ENCODE data around the gene ASTN1.

Gene ASTN1

DNA sequence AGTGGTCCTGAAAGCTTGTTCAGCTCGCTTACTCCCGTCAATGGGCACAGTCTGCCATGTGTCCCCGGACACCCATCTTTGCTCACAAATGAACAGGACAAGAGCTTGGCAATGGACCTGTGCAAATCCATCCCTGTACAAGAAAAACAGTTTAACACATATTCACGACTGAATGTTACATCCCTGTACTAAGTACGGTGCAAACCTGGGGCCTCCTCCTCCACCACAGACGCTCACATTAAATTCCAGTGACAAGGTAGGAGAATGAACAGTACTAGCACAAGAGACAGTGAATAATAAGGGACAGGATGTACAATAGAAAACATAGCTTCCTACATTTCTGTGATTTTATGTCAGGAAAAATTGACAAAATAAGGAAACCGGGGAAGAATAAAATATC lies 187.7 kb downstream of the ASTN1 start:
- no peaks in the 10 kb centered on the region for H3K27me3 ChIP-seq (ENCODE audit: control insufficient read depth in 5 of 5, insufficient read depth in 4 of 5, low read length in 5 of 5)
- H3K4me1 ChIP-seq (ENCODE audit: control insufficient read depth in 5 of 5, insufficient read depth in 5 of 5, low read length in 5 of 5), result no peaks in the 10 kb centered on the region
- H3K36me3 ChIP-seq (ENCODE audit: control insufficient read depth in 5 of 5, insufficient read depth in 5 of 5, low read length in 5 of 5), result no peaks in the 10 kb centered on the region
- H3K4me3 ChIP-seq (ENCODE audit: low read depth in 1 of 5, low read length in 5 of 5), result no peak overlapping the region
- H3K27ac ChIP-seq (ENCODE audit: low read depth, low read length), result no peak overlapping the region
- H3K9me3 ChIP-seq (ENCODE audit: control insufficient read depth in 5 of 5, low read length in 5 of 5), result no peaks in the 10 kb centered on the region
- H3K9ac ChIP-seq (ENCODE audit: low read length in 5 of 5), result no peak overlapping the region

DNA sequence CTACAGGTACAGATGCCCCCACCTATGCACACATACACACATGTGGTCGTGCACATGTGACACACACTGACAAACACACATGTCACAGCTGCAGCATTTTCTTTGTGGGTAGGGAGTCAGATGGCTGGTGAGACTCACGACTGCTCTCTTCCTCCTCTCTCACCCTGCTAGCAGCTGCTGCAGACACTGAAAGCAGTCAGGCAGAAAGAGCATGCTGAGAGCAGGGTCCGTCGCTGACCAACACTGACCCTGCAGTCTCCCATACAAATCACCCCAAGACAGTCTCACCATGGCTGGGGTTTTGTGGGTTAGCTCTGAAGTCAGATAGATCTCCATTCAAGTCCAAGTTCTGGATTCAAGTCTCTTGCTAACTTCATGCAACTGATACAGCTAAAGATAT lies 188.3 kb downstream of the ASTN1 start:
- Histone ChIP-seq H3K27me3 (ENCODE audit: control insufficient read depth in 5 of 5, insufficient read depth in 4 of 5, low read length in 5 of 5) (no peaks in the 10 kb centered on the region), H3K4me1 (ENCODE audit: control insufficient read depth in 5 of 5, insufficient read depth in 5 of 5, low read length in 5 of 5) (no peaks in the 10 kb centered on the region), H3K27ac (ENCODE audit: low read depth, low read length) (no peak overlapping the region), H3K9me3 (ENCODE audit: control insufficient read depth in 5 of 5, low read length in 5 of 5) (no peaks in the 10 kb centered on the region), H3K36me3 (ENCODE audit: control insufficient read depth in 5 of 5, insufficient read depth in 5 of 5, low read length in 5 of 5) (no peaks in the 10 kb centered on the region), H3K9ac (ENCODE audit: low read length in 5 of 5) (no peak overlapping the region), H3K4me3 (ENCODE audit: low read depth in 1 of 5, low read length in 5 of 5) (no peak overlapping the region)

DNA sequence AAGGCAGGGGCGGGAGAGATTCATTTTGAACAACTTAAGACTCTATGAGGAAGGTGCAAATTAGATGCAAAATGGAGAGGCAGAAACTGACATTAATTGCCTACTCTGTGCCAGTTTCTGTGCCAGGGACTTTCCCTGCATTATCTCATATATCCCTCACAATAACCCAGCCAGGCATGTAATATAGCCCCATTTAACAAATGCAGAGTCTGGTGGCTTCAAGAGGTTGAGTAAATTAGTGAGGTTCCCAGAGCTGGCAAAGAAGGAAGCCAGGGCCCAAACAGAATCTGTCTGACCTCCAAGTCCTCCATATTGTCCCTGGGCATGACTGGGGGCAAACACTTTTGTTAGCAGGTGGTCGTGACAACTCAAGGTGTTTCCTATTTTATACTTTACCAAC lies 199.8 kb downstream of the ASTN1 start:
- Histone ChIP-seq H3K9me3 (ENCODE audit: control insufficient read depth in 5 of 5, low read length in 5 of 5) (no peaks in the 10 kb centered on the region), H3K4me1 (ENCODE audit: control insufficient read depth in 5 of 5, insufficient read depth in 5 of 5, low read length in 5 of 5) (no peaks in the 10 kb centered on the region), H3K36me3 (ENCODE audit: control insufficient read depth in 5 of 5, insufficient read depth in 5 of 5, low read length in 5 of 5) (no peaks in the 10 kb centered on the region), H3K4me3 (ENCODE audit: low read depth in 1 of 5, low read length in 5 of 5) (no peak overlapping the region), H3K27ac (ENCODE audit: low read depth, low read length) (no peak overlapping the region), H3K27me3 (ENCODE audit: control insufficient read depth in 5 of 5, insufficient read depth in 4 of 5, low read length in 5 of 5) (no peaks in the 10 kb centered on the region), H3K9ac (ENCODE audit: low read length in 5 of 5) (no peak overlapping the region)

DNA sequence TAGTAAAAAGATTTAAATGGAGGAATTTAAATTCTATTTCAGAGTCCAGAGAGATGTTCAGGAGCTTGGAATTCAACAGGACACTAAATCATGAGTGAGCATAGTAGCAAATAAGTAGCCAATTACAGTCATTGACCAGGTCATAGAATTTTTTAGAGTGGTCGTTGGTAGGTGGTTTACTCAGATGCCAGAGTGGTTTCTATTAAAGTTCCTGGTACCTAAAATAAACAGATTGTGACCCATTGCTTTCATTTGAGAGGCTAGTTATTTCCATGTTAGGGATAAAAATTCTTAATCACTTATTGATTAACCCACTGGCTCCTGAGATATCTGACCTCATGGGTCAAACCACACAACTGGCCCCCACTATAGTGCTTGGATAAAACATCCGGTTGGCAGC lies 201.3 kb downstream of the ASTN1 start:
- Histone ChIP-seq H3K27me3 (ENCODE audit: control insufficient read depth in 5 of 5, insufficient read depth in 4 of 5, low read length in 5 of 5) (no peaks in the 10 kb centered on the region), H3K9ac (ENCODE audit: low read length in 5 of 5) (no peak overlapping the region), H3K36me3 (ENCODE audit: control insufficient read depth in 5 of 5, insufficient read depth in 5 of 5, low read length in 5 of 5) (no peaks in the 10 kb centered on the region), H3K4me1 (ENCODE audit: control insufficient read depth in 5 of 5, insufficient read depth in 5 of 5, low read length in 5 of 5) (no peaks in the 10 kb centered on the region), H3K4me3 (ENCODE audit: low read depth in 1 of 5, low read length in 5 of 5) (no peak overlapping the region), H3K27ac (ENCODE audit: low read depth, low read length) (no peak overlapping the region), H3K9me3 (ENCODE audit: control insufficient read depth in 5 of 5, low read length in 5 of 5) (no peaks in the 10 kb centered on the region)

DNA sequence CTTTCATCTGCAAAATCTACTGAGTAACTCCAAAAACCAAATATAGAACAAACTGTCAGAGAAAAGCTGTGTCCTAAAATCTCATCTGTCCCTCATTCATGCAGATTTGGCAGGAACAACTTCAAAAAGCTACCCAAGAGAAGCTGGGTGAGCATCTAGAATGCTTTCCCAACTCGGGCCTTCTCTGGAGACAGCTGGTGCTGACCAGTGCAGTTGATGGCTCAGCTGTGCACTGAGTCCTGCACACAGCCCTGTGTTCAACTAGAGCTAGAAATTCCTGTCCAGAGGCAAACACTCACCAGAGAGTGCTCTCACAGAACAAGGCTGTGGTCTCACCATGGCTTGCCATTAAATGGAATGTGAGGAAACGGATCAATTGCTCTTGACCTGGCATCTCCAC lies 202.8 kb downstream of the ASTN1 start:
- Histone ChIP-seq H3K9ac (ENCODE audit: low read length in 5 of 5) (no peak overlapping the region), H3K4me3 (ENCODE audit: low read depth in 1 of 5, low read length in 5 of 5) (no peak overlapping the region), H3K27me3 (ENCODE audit: control insufficient read depth in 5 of 5, insufficient read depth in 4 of 5, low read length in 5 of 5) (no peaks in the 10 kb centered on the region), H3K36me3 (ENCODE audit: control insufficient read depth in 5 of 5, insufficient read depth in 5 of 5, low read length in 5 of 5) (no peaks in the 10 kb centered on the region), H3K4me1 (ENCODE audit: control insufficient read depth in 5 of 5, insufficient read depth in 5 of 5, low read length in 5 of 5) (no peaks in the 10 kb centered on the region), H3K9me3 (ENCODE audit: control insufficient read depth in 5 of 5, low read length in 5 of 5) (no peaks in the 10 kb centered on the region), H3K27ac (ENCODE audit: low read depth, low read length) (no peak overlapping the region)

GRCh38 chr1:176959191-176959820 lies 205.2 kb downstream of the ASTN1 start:
- Histone ChIP-seq H3K36me3 (ENCODE audit: control insufficient read depth in 5 of 5, insufficient read depth in 5 of 5, low read length in 5 of 5) (no peaks in the 10 kb centered on the region), H3K4me3 (ENCODE audit: low read depth in 1 of 5, low read length in 5 of 5) (no peak overlapping the region), H3K9ac (ENCODE audit: low read length in 5 of 5) (no peak overlapping the region), H3K27ac (ENCODE audit: low read depth, low read length) (no peak overlapping the region), H3K4me1 (ENCODE audit: control insufficient read depth in 5 of 5, insufficient read depth in 5 of 5, low read length in 5 of 5) (no peaks in the 10 kb centered on the region), H3K9me3 (ENCODE audit: control insufficient read depth in 5 of 5, low read length in 5 of 5) (no peaks in the 10 kb centered on the region), H3K27me3 (ENCODE audit: control insufficient read depth in 5 of 5, insufficient read depth in 4 of 5, low read length in 5 of 5) (no peaks in the 10 kb centered on the region)

DNA sequence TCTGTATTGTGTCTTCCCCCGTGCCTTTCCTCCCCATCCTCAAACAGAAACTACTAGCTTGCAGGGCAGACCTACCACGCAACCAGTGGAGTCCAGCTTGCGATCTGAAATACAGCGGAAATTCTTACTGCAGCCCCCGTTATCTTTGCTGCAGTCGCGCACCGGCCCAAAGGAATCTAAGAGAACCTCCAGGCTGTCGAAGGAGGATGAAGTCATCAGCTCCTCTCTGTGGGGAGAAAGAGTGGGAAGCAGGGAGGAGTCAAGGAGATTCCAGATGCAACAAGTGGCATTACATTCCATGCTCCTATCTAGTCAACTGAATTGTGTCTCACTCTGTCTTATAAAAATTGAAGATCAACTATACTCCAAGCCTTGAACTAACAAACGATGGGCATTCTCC lies 206.9 kb downstream of the ASTN1 start:
- Histone ChIP-seq H3K9me3 (ENCODE audit: control insufficient read depth in 5 of 5, low read length in 5 of 5) (no peaks in the 10 kb centered on the region), H3K9ac (ENCODE audit: low read length in 5 of 5) (no peak overlapping the region), H3K27me3 (ENCODE audit: control insufficient read depth in 5 of 5, insufficient read depth in 4 of 5, low read length in 5 of 5) (no peaks in the 10 kb centered on the region), H3K27ac (ENCODE audit: low read depth, low read length) (no peak overlapping the region), H3K4me3 (ENCODE audit: low read depth in 1 of 5, low read length in 5 of 5) (no peak overlapping the region), H3K4me1 (ENCODE audit: control insufficient read depth in 5 of 5, insufficient read depth in 5 of 5, low read length in 5 of 5) (peaks cover 0 to 4% (median 0%) of the 10 kb centered on the region in 5 donors), H3K36me3 (ENCODE audit: control insufficient read depth in 5 of 5, insufficient read depth in 5 of 5, low read length in 5 of 5) (no peaks in the 10 kb centered on the region)

GRCh38 chr1:176954242-176954641 lies 210.3 kb downstream of the ASTN1 start:
- Histone ChIP-seq H3K27me3 (ENCODE audit: control insufficient read depth in 5 of 5, insufficient read depth in 4 of 5, low read length in 5 of 5) (no peaks in the 10 kb centered on the region), H3K4me1 (ENCODE audit: control insufficient read depth in 5 of 5, insufficient read depth in 5 of 5, low read length in 5 of 5) (peaks cover 0 to 7% (median 0%) of the 10 kb centered on the region in 5 donors), H3K27ac (ENCODE audit: low read depth, low read length) (no peak overlapping the region), H3K4me3 (ENCODE audit: low read depth in 1 of 5, low read length in 5 of 5) (no peak overlapping the region), H3K9me3 (ENCODE audit: control insufficient read depth in 5 of 5, low read length in 5 of 5) (no peaks in the 10 kb centered on the region), H3K9ac (ENCODE audit: low read length in 5 of 5) (no peak overlapping the region), H3K36me3 (ENCODE audit: control insufficient read depth in 5 of 5, insufficient read depth in 5 of 5, low read length in 5 of 5) (no peaks in the 10 kb centered on the region)

DNA sequence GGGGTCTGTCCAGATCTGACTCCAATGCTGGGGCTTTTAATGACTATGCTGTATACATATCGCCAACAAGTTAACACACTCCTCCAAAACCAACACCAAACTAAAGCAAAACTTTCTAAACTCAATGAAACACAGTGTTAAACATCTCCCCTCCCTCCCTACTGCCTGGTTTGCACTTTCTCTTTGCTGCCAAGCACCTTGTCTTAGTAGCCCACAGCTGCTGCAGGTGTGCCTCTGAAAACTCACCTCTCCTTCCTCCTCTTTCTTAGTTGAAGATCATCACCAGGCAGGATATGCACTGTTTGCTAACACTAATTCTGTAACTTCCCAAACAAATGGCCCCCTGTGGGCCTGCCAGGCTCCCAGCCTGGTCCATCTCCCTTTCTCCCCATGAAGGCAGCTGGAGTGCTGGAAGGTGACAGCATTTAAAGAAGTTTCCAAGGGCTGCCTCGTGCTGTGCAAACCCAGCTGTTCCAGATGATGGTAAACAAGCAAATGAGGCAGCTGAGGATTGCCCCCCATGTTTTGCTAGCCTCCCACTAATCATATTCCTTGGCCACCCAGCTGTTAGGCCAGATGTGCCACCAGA lies 213.7 kb downstream of the ASTN1 start:
- peaks cover 0 to 7% (median 0%) of the 10 kb centered on the region in 5 donors for H3K4me1 ChIP-seq (ENCODE audit: control insufficient read depth in 5 of 5, insufficient read depth in 5 of 5, low read length in 5 of 5)
- no peak overlapping the region for H3K4me3 ChIP-seq (ENCODE audit: low read depth in 1 of 5, low read length in 5 of 5)

DNA sequence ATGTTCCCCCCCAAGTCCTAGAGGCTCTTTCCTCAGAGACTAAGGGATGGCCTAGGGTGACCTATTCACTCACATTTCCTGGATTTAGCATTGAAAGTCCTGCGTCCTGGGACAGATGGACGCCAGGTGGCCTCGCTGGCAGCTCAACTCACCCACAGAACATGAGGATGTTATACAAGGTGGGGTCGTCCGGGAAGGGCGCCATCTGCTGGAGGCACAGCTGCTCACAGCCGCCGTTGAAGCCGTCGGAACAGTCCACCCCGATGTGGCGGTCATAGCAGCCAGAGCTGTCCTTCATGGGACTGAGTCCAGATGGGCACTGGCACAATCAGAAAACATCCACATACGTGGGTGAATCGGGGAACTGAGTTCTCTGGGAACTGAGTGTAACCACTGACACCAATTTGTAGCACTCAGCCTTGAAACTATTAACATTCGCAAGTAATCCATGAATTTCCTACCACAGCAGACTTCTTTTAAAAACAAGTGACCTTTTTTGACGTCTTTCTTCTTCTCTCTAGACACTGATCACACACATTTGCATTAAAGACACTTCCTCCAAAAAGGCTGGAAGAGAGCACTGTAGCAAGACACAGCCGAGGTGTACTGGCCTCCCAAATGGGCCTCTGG lies 215.4 kb downstream of the ASTN1 start:
- H3K9ac ChIP-seq (ENCODE audit: low read length in 5 of 5), result no peak overlapping the region
- no peak overlapping the region for H3K27ac ChIP-seq (ENCODE audit: low read depth, low read length)
- no peak overlapping the region for H3K4me3 ChIP-seq (ENCODE audit: low read depth in 1 of 5, low read length in 5 of 5)
- no peaks in the 10 kb centered on the region for H3K9me3 ChIP-seq (ENCODE audit: control insufficient read depth in 5 of 5, low read length in 5 of 5)
- H3K4me1 ChIP-seq (ENCODE audit: control insufficient read depth in 5 of 5, insufficient read depth in 5 of 5, low read length in 5 of 5), result peaks cover 0 to 7% (median 0%) of the 10 kb centered on the region in 5 donors
- no peaks in the 10 kb centered on the region for H3K36me3 ChIP-seq (ENCODE audit: control insufficient read depth in 5 of 5, insufficient read depth in 5 of 5, low read length in 5 of 5)
- peaks cover 0 to 3% (median 0%) of the 10 kb centered on the region in 5 donors for H3K27me3 ChIP-seq (ENCODE audit: control insufficient read depth in 5 of 5, insufficient read depth in 4 of 5, low read length in 5 of 5)

More for the DNA sequence above, 213.7 kb downstream of the ASTN1 start:
- Histone ChIP-seq H3K27ac (ENCODE audit: low read depth, low read length) (no peak overlapping the region), H3K36me3 (ENCODE audit: control insufficient read depth in 5 of 5, insufficient read depth in 5 of 5, low read length in 5 of 5) (no peaks in the 10 kb centered on the region), H3K9me3 (ENCODE audit: control insufficient read depth in 5 of 5, low read length in 5 of 5) (no peaks in the 10 kb centered on the region), H3K9ac (ENCODE audit: low read length in 5 of 5) (no peak overlapping the region), H3K27me3 (ENCODE audit: control insufficient read depth in 5 of 5, insufficient read depth in 4 of 5, low read length in 5 of 5) (peaks cover 0 to 3% (median 0%) of the 10 kb centered on the region in 5 donors)

Data from subcutaneous abdominal adipose tissue (tissue), 5 donors.